CD4-positive, alpha-beta T cell treated with Interleukin-10 for 1 hour (primary cell): ENCODE measurements around the gene MEAF6.

Experiments used
- DNase-seq: peaks from one replicate; pipeline ENCODE4 v3.0.0-alpha.2; 2020

The MEAF6 gene

GRCh38 chr1:37483785-37484184 lies 30.8 kb downstream of the MEAF6 start:
- peak; percentile 12 for DNase-seq

- no peak for DNase-seq
Observed at GRCh38 chr1:37482796-37483744, 31.5 kb downstream of the MEAF6 start.

DNA sequence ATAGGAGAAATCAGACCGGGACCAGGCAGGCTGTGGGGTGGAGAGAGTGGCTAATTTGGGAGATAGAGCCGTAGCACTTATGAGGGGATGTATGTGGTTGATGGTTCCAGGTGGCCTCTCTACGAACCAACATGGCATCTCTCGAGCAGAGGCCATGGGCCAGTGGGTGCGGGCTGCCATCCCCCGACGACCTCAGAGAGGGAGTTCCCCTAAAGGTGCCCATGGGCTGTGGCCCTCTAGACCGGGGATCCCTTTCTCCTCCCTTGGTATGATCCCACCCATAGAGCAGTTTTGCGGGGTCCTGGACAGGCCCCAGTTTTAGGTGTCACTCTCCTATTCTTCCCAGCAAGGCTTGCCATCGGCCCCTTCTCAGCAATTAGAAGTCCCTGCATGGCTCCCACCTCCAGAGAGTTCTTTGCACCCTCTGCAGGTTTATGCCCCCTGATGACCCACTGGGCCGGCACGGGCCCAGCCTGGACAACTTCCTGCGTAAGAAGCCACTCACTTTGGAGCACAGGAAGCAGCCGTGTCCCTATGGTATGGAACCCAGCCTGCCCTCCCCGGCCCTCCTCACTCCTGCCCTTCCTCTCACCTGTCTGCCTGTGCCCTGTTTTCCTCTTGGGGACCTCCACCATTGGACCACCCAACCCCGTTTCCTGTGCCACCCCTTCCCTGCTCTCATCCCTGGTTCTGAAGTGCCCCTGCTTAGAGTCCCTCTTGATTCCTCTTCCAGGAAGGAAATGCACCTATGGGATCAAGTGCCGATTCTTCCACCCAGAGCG lies 32.4 kb downstream of the MEAF6 start:
- DNase-seq: no peak

DNA sequence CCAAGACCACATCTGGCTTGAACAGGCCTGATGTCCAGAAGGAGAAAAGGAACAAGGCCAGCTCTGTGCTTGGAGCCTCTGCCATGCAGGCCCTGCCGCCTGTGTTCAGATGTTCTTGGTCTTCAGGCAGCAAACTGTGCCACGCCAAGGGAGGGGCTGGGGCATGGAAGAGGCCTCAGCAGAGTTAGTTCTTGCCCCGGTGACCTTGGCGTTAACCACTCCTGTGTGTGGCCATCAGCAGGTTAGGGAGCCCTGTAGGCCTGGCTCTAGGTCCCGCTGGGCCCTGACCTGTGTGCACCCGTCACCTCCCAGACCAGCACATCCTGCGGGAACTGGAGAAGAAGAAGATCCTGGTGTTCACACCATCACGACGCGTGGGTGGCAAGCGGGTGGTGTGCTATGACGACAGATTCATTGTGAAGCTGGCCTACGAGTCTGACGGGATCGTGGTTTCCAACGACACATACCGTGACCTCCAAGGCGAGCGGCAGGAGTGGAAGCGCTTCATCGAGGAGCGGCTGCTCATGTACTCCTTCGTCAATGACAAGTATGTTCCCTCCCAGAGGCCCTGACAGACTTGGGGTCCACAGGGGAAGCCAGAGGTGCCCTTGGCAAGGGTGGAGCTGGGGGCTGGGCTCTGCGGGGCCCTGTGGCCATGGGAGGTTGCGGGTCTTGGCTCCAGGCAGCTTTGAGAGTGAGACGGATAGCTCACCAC lies 33.1 kb downstream of the MEAF6 start:
- DNase-seq: no peak

DNA sequence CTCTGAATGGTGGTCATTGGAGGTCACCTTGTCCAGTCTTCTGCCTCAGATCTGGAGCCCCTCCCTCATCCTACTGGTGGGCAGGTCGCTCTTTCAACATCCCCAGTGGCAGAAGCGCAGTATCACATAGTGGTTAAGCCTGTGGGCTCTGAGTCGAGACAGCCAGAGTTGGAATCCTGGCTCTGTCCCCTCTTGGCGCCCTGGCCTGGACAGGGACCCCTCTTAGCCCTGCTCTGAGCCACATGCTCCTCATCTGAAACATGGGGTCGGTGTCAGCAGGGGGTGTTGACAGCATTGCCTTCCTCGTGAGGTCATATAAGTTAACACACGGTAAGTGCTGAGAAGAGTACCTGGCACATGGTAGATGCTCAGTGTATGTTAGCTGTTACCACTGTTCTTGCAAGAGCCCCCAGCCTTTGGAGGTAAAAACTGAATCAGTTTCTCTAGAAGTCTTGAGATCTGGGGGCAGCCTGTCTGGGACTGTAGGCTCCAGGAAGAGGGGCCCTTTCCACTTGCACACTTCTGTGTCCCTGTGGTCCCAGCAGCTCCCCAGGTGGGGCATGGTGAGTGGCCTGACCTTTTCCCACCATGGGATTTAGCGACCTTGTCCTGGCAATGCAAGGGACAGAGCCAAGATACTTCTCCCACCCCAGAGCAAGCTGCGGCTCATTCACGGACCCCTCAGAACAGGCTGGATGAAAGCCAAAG lies 33.8 kb downstream of the MEAF6 start:
- no peak for DNase-seq

- no peak for DNase-seq
Observed at GRCh38 chr1:37480125-37480466, 34.5 kb downstream of the MEAF6 start.

DNA sequence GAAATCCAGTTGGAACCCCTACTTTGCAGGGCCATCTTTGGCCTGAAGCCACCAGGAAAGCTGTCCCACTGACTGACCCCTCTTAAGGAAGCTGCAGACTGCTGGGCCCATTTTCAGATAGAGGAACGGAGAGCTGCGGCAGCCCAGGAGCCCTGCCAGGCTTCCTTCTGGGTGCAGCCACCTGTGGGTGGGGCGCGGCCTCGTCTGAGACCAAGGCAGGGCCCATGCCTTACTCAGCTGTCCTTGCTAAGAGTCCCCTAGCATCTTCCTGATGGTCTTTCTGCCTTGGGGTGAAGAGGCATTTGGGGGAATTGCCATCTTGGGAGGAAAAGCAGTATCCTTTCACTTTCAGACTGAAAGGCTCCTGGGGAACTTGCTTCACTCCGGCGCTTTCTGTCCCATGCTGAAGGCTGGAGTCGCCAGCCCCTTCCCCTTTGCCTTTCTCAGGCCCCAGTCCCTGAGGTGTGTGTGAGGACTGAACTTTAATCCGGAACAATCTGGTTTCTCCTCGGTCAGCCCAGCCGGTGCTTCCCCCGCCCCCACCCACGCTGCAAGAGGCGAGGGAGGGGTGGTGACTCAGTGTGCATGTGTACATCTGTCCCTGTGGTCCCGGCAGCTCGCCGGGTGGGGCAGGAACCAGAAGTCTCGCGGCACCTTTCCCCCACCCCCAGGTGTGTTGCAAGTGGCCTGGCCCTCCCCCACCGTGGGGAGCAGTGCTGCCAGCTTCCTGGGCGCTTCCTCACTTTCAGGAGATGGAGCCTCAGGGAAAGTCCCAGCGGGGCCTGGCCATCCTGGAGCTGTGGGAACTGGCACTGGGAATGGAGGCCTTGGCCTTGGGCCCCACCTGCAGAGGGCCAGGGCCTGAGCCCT lies 35.1 kb downstream of the MEAF6 start:
- DNase-seq: peak; percentile 91

GRCh38 chr1:37478890-37479254 lies 35.7 kb downstream of the MEAF6 start:
- DNase-seq: peak; percentile 74

GRCh38 chr1:37478451-37478881 lies 36.1 kb downstream of the MEAF6 start:
- DNase-seq: peak; percentile 50

GRCh38 chr1:37477946-37478345 lies 36.6 kb downstream of the MEAF6 start:
- peak; percentile 23 for DNase-seq

DNA sequence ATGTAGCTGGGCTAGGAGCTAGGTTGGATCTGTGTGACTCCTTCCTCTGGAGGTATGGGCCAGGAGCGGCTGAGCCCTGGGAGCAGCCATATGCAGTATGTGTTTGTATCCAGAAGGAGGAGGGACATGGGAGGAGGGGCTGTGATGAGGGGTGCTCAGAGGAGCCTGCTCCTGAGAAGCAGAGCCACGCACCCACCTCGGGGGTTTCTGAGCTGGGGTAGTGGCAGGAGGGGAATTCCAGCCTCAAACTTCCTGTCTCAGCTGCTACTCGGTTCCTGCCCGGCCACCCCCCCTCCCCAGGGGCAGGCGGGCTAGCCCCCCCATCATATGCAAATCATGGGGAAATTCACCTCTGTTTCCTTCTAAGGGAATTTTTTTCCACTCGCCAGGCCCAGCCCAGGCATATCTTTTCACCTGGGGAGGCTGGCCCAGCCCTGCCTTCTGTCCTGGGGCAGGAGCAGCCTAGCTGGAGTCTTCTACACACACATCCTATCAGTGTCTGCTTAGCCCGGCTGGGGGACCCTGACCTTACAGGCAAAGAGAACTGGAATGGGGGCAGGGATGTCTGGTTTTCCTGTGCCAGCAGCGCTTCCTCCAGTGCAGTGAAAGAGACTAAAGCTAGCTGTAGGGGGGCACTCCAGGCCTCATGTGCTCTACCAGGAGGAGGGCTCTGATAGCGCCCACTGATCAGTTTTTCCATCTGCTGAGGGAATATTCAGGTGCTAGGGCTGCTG lies 37.2 kb downstream of the MEAF6 start:
- DNase-seq: peak; percentile 92

DNA sequence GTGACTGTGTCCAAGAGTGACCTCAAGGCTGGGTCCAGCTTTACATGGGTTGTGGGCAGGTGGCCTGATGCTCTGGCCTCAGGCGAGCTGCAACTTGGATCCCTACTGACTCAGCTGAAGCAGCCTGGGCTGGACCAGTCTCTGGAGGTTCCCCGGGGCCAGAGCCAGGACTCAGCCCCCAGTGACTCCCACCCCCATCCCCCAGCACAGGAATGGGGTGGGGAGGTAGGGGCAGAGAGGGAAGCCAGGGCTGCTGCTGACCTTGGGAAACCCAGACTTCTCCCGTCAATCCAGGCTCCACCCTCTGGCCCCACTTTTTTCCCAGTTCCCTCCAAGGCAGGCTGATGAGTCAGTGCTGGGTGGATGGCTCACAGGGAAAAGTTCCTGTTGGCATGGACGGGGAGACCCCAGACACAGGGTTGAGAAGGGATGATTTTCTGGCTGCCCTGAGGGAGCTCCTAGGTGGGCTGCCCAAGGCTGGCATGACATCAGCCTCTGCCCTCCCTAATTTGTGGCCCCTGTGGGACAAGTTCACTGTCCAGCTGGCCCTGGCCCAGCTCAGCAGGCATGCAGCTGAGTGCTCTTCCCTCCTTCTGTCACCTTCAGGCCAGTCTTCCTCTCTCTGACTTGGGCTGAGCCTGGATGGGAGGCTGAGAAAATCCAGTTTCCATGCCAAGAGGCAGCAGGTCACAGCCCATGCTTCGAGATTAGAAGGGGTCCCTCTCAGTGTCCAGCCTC lies 37.9 kb downstream of the MEAF6 start:
- DNase-seq: peak; percentile 23

DNA sequence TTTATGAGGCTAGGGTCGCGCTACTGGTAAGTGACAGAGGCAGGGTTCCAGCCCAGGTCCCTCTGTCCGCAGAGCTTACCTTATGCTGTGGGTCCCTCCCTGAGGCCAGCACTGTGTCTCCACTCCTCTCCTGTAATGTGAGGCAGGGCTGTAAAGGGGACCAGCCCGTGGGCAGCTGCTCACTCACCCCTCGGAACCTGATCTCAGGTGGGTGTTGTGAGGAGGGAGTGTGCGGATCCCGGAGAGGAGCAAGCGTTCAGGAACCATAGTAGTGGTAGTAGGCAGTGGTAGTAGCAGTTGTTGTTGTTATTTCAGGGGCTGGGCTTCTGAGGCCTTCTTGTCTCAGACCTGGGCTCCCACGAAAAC lies 38.5 kb downstream of the MEAF6 start:
- DNase-seq: peak; percentile 24

DNA sequence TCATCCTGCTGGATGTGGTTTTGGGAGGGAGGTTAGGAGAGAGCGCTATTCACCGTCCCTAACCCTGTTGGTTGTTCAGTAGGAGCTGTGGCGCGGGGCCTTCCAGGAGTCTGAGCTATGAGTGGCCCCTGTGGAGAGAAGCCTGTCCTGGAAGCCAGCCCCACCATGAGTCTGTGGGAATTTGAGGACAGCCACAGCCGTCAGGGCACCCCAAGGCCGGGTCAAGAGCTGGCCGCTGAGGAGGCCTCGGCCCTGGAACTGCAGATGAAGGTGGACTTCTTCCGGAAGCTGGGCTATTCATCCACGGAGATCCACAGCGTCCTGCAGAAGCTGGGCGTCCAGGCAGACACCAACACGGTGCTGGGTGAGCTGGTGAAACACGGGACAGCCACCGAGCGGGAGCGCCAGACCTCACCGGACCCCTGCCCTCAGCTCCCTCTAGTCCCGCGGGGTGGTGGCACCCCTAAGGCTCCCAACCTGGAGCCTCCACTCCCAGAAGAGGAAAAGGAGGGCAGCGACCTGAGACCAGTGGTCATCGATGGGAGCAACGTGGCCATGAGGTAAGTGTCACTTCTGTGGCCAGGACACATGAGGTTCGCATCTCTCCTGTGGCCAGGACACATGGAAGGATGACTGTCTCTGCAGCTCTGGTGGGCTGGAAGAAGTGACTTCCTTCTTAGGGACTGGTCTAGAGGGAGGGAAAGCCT lies 39.0 kb downstream of the MEAF6 start:
- DNase-seq: peak; percentile 25

DNA sequence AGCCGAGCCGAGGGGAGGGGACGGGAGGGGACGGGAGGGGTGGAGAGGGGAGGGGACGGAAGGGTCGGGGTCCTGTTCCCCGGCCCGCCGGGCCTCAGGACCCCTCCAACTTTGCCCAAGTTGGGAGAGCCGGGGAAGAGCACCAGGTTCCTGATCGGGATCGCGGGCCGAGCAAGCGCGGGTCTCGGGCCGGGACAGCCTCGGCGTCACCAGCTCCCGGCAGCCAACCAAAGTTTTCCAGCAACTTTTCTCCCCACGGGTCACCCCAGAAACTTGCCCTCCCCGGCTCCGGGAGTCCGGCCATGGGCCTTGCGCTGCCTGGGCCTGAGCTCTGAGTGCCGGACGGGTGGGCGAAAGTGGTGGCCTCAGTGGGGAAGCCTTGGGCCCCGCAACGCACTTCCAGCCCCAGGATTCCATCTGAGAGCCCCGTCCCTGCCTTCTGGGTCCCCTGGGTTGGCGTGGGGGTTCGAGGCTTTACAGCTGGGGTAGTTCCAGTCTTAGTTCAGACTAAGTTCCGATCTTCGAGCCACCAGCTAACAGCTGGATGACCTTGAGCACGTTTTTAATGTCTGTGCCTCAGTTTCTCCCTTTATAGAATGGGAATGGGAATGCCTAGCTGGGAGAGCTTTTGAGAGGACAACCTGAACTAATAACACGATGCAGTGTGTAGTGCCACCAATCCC lies 39.7 kb downstream of the MEAF6 start:
- no peak for DNase-seq

- peak; percentile 93 for DNase-seq
Observed at GRCh38 chr1:37474046-37474696, 40.4 kb downstream of the MEAF6 start, which contains the start of gene ZC3H12A. ZC3H12A (plus strand) TSS chr1:37474580; CDS start chr1:37475497, 917 bp downstream.

DNA sequence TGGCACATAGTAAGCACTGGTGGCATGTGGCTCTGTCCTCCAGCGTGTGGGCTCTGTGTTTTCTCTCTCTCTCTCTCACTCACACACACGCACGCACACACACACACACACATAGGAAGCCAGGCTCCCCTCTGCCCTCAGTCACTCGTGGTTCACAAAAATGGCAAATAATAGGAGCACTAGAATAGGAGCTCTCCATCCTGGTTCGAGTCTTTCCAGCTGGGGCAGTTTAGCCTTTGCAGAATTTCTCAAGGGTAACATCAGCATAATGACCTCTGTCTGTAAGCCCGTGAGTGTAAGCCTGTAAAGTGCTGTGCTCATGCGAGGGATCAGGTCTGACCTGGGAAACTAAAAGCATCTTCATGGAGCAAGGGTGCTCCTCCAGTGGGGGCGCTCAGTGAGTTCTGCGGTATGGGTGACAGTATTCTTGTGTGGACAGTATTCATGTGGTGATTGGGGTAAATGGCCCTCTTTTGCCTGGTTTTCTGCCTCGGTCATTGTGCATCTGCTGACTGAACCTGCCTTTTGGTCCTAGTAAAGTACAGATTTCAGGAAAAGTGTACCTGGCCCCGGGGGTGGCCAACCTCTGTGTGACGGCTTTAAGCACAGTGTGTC lies 41.0 kb downstream of the MEAF6 start:
- peak; percentile 72 for DNase-seq

DNA sequence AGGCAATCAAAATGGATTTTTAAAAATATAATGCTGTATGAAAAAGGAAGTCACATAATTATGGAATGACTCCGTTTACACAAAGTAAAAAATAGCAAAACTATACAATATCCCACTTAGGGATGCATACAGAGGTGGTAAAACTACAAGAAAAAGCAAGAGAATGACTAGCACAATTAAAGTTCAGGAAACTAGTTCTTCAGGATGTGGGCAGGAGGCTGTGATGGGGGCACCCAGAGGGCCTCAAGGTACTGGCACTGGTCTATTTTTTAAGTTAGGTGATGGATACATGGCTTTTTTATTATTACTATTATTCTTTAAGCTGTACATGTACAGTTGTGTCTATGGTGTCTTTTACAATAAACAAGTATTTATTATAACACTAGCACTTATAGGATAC lies 41.6 kb downstream of the MEAF6 start:
- no peak for DNase-seq
